SU-DHL-6 (cell line): ENCODE measurements around the gene C3.

Source experiments
- EZH2phosphoT487 ChIP-seq: fragments of 200-600 bp; sonication (generic), shearing (Covaris generic); conservative IDR thresholded peaks from 2 replicates; pipeline ENCODE4 v1.6.1; 2018; ENCODE audit warnings: mild to moderate bottlenecking, antibody characterized with exemption, low read length, moderate library complexity, mixed read lengths
- TF ChIP-seq, protein P1 (sequence below): fragments of 200-600 bp; sonication (generic); IDR thresholded peaks from one replicate; pipeline ENCODE4 v1.5.1; 2017; ENCODE audit warnings: antibody characterized with exemption, mild to moderate bottlenecking, low read length, moderate library complexity; ENCODE audit not compliant: insufficient read depth, poor library complexity, severe bottlenecking

DNA sequence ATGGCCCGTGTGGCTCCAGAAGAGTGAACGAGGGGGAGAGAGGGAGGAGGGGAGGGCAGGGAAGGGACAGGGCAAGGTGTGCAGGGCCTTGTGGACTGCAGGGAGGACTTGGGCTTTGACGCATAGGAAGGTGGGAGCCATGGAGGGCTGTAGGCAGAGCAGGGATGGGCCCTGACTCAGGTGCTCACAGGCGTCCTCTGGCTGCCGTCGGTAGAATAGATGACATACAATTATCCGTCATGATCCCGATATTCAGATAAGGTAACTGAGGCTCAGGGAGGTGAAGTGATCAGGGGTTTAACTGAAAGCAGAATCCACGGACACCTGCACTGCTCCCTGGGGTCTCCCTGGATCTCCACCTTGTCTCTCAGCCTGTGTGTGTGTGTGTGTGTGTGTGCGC is 3.4 kb downstream of the C3 start:
- TF ChIP-seq, protein P1, sequence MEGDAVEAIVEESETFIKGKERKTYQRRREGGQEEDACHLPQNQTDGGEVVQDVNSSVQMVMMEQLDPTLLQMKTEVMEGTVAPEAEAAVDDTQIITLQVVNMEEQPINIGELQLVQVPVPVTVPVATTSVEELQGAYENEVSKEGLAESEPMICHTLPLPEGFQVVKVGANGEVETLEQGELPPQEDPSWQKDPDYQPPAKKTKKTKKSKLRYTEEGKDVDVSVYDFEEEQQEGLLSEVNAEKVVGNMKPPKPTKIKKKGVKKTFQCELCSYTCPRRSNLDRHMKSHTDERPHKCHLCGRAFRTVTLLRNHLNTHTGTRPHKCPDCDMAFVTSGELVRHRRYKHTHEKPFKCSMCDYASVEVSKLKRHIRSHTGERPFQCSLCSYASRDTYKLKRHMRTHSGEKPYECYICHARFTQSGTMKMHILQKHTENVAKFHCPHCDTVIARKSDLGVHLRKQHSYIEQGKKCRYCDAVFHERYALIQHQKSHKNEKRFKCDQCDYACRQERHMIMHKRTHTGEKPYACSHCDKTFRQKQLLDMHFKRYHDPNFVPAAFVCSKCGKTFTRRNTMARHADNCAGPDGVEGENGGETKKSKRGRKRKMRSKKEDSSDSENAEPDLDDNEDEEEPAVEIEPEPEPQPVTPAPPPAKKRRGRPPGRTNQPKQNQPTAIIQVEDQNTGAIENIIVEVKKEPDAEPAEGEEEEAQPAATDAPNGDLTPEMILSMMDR, result no peak
- TF ChIP-seq EZH2phosphoT487, result no peak
